Right cardiac atrium (tissue), 5 donors: ENCODE results near the gene RNF123. TPM values are rescaled to one million over a fixed set of nuclear protein-coding genes. Genes with fewer than 3 reads are reported as not detected.
A peak's percentile ranks its signal among the peaks of the same experiment; 100 is the strongest.

Experiments used
- ATAC-seq, 2 donors: fragments of 200-7000 bp; cut with Tn5 transposase; one replicate each; pipeline versions ENCODE4 v1.8.0 to v1.9.1; 2020; ENCODE audit warnings: moderate library complexity in 2 of 2, mild to moderate bottlenecking in 1 of 2
- DNase-seq, 3 donors: peaks; one replicate each; pipeline ENCODE4 v3.0.0-alpha.2; 2020
- H3K27ac ChIP-seq: one replicate; pipeline ENCODE4 v1.5.1; 2013; ENCODE audit warnings: mild to moderate bottlenecking, low read length, control low read depth, moderate library complexity
- H3K27me3 ChIP-seq: one replicate; pipeline ENCODE4 v1.6.1; 2013; ENCODE audit not compliant: control insufficient read depth, insufficient read depth
- H3K4me1 ChIP-seq: one replicate; pipeline ENCODE4 v1.6.1; 2013; ENCODE audit warnings: low read length; ENCODE audit not compliant: control insufficient read depth, insufficient read depth
- H3K4me3 ChIP-seq: one replicate; pipeline ENCODE4 v1.5.1; 2013; ENCODE audit warnings: low read length, control low read depth
- H3K9me3 ChIP-seq: one replicate; pipeline ENCODE4 v1.6.1; 2013; ENCODE audit warnings: low read length; ENCODE audit not compliant: control insufficient read depth
- WGBS: extraction: QIAGEN DNeasy Blood & Tissue Kit; methylation state at CpG from one replicate; pipeline ENCODE4 v1.1.7; 2013; 5-methylcytosine and 5-hydroxymethylcytosine counted together
- intact Hi-C, 4 donors: fragments of 100-400 bp; cut with DNase I; formaldehyde crosslinking; loops; one replicate each; pipeline versions ENCODE4 v1.11.0 to v1.14.0; 2022 to 2023
- polyA plus RNA-seq: library from polyadenylated mRNA; stranded (reverse); fragments of 200-250 nt; gene quantifications from one replicate; pipeline ENCODE4 v1.2.3, GENCODE V29; 2013
- total RNA-seq, 4 donors: library from RNA; stranded (reverse); fragmentation: NEBNext Ultra II Directional; extraction: Animal tissue kit (Norgen Biotek cat#: 25700); gene quantifications; one replicate each; pipeline ENCODE4 v1.2.1, GENCODE V29; 2021
- donor health status: healthy with polysubstance abuse.
- donor health status: DM: no; HTN: yes; CAD: no.
- donor health status: DM: no; HTN: no; CAD: no.
- donor health status: DM: no; HTN: yes; CAD: no; lungs with severe emphysema.
- donor health status: DM: yes; HTN: yes; CAD: no.

Gene RNF123
- total and polyA plus RNA-seq, 5 donors, result 24.4 to 44.6 (median 39.2) TPM

GRCh38 chr3:49722896-49723295 is 33.5 kb downstream of the RNF123 start:
- no peak for ATAC-seq

GRCh38 chr3:49723296-49723627 is 33.9 kb downstream of the RNF123 start:
- ATAC-seq (peak; percentile 4 to 14), DNase-seq (peak; percentile 68 to 85 (median 80))
- Histone ChIP-seq H3K4me3 (peak overlapping the region; percentile 64), H3K9me3 (no peaks in the 10 kb centered on the region), H3K27me3 (no peaks in the 10 kb centered on the region), H3K27ac (peak overlapping the region; percentile 75), H3K4me1 (peaks cover 12% of the 10 kb centered on the region)
- WGBS, result under 1% methylated on average over 20 of the region's 20 CpGs
- intact Hi-C loops, result no loop called here

More at GRCh38 chr3:49722896-49723295, 33.5 kb downstream of the RNF123 start:
- peak in 1 of 3 donors; percentile 52 for DNase-seq
- intact Hi-C loops, result no loop called here
- WGBS, result 62% methylated on average over 8 of the region's 8 CpGs
- Histone ChIP-seq H3K9me3 (no peaks in the 10 kb centered on the region), H3K27ac (peak overlapping the region; percentile 75), H3K27me3 (no peaks in the 10 kb centered on the region), H3K4me1 (peaks cover 12% of the 10 kb centered on the region), H3K4me3 (peak overlapping the region; percentile 64)

GRCh38 chr3:49723628-49724551 is 34.5 kb downstream of the RNF123 start, which contains the start of gene GMPPB:
TSS of gene GMPPB (minus strand) at chr3:49723951. CDS start at chr3:49723726, 225 bp downstream.
- WGBS, result under 1% methylated on average over 102 of the region's 102 CpGs
- Histone ChIP-seq H3K4me3 (peak within 1 kb of the TSS; percentile 64), H3K27ac (peak within 1 kb of the TSS; percentile 94), H3K4me1 (peaks cover 12% of the 10 kb centered on the region), H3K27me3 (no peaks in the 10 kb centered on the region), H3K9me3 (no peaks in the 10 kb centered on the region)
- ATAC-seq (peak; percentile 89 to 92), DNase-seq (peak; percentile 99)
- intact Hi-C loops, result no loop called here

- peak in 2 of 3 donors; percentile 70 for DNase-seq
- Histone ChIP-seq H3K27me3 (no peaks in the 10 kb centered on the region), H3K27ac (peak overlapping the region; percentile 94), H3K4me1 (peaks cover 12% of the 10 kb centered on the region), H3K9me3 (no peaks in the 10 kb centered on the region), H3K4me3 (peak overlapping the region; percentile 61)
- intact Hi-C loops, result no loop called here
- no peak for ATAC-seq
- WGBS, result 19% methylated on average over 6 of the region's 6 CpGs
Measured at GRCh38 chr3:49724586-49724985, 35.2 kb downstream of the RNF123 start.

- 85% methylated on average over 11 of the region's 11 CpGs for WGBS
- Histone ChIP-seq H3K4me1 (peaks cover 12% of the 10 kb centered on the region), H3K9me3 (no peaks in the 10 kb centered on the region), H3K27me3 (no peaks in the 10 kb centered on the region), H3K4me3 (no peak overlapping the region), H3K27ac (no peak overlapping the region)
- intact Hi-C loops, result no loop called here
- DNase-seq (peak in 1 of 3 donors; percentile 64), ATAC-seq (no peak)
Measured at GRCh38 chr3:49725906-49726681, 36.7 kb downstream of the RNF123 start.

- peak in 1 of 3 donors; percentile 41 for DNase-seq
- intact Hi-C loops, result no loop called here
- H3K27me3 ChIP-seq, result no peaks in the 10 kb centered on the region
- no peak for ATAC-seq
- no peak overlapping the region for H3K4me3 ChIP-seq
- H3K4me1 ChIP-seq, result peaks cover 12% of the 10 kb centered on the region
- no peaks in the 10 kb centered on the region for H3K9me3 ChIP-seq
- WGBS, result 87% methylated on average over 19 of the region's 19 CpGs
- H3K27ac ChIP-seq, result no peak overlapping the region
Measured at GRCh38 chr3:49727154-49727923, 38.0 kb downstream of the RNF123 start.

- H3K4me1 ChIP-seq, result peaks cover 7% of the 10 kb centered on the region
- intact Hi-C loops, result no loop called here
- ATAC-seq (no peak), DNase-seq (peak in 1 of 3 donors; percentile 50)
- no peaks in the 10 kb centered on the region for H3K27me3 ChIP-seq
- H3K9me3 ChIP-seq, result no peaks in the 10 kb centered on the region
- H3K4me3 ChIP-seq, result no peak overlapping the region
- 85% methylated on average over 15 of the region's 15 CpGs for WGBS
- no peak overlapping the region for H3K27ac ChIP-seq
Measured at GRCh38 chr3:49727924-49728361, 38.6 kb downstream of the RNF123 start.

GRCh38 chr3:49729966-49730609 is 40.7 kb downstream of the RNF123 start:
- 97% methylated on average over 4 of the region's 4 CpGs for WGBS
- Histone ChIP-seq H3K4me3 (no peak overlapping the region), H3K27me3 (no peaks in the 10 kb centered on the region), H3K9me3 (no peaks in the 10 kb centered on the region), H3K4me1 (no peaks in the 10 kb centered on the region), H3K27ac (no peak overlapping the region)
- no peak for DNase-seq
- ATAC-seq, result no peak
- intact Hi-C loops, result no loop called here

- DNase-seq (no peak), ATAC-seq (no peak)
- no peaks in the 10 kb centered on the region for H3K27me3 ChIP-seq
- H3K4me3 ChIP-seq, result no peak overlapping the region
- H3K9me3 ChIP-seq, result no peaks in the 10 kb centered on the region
- intact Hi-C loops, result no loop called here
- no peak overlapping the region for H3K27ac ChIP-seq
- WGBS, result 94% methylated on average over 11 of the region's 11 CpGs
- H3K4me1 ChIP-seq, result no peaks in the 10 kb centered on the region
Measured at GRCh38 chr3:49732597-49732996, 43.2 kb downstream of the RNF123 start.

- DNase-seq, result no peak
- intact Hi-C loops, result no loop called here
- H3K4me1 ChIP-seq, result no peaks in the 10 kb centered on the region
Measured at GRCh38 chr3:49733551-49733950, 44.2 kb downstream of the RNF123 start.

More at GRCh38 chr3:49733551-49733950, 44.2 kb downstream of the RNF123 start:
- WGBS, result 92% methylated on average over 1 of the region's 1 CpG
- Histone ChIP-seq H3K27me3 (no peaks in the 10 kb centered on the region), H3K9me3 (no peaks in the 10 kb centered on the region), H3K4me3 (no peak overlapping the region), H3K27ac (no peak overlapping the region)
- no peak for ATAC-seq
